ENCODE results near the gene SH3BP2. TPM values are rescaled to one million over a fixed set of nuclear protein-coding genes. Genes with fewer than 3 reads are reported as not detected.
A peak's percentile ranks its signal among the peaks of the same experiment; 100 is the strongest.

Gene SH3BP2
- total RNA-seq, 4 donors from 2014 or later = 92.6 to 301 (median 117) TPM

- no peaks in the 10 kb centered on the region for H3K27me3 ChIP-seq
- DNase-seq = no peak
- H3K36me3 ChIP-seq = no peaks in the 10 kb centered on the region
- H3K4me3 ChIP-seq = no peak overlapping the region
- in situ Hi-C loops (cut with MboI; ENCODE audit: low pct_ligation_motif_present in 1 of 4, low pct_unique_long_range_greater_than_20kb in 1 of 4, low sequenced_read_pairs in 3 of 4) = no loop called here
- TF ChIP-seq POLR2AphosphoS5 (IDR thresholded peaks at IDR 0.05) (no peak), POLR2A (IDR thresholded peaks at IDR 0.05) (no peak), EP300 (IDR thresholded peaks at IDR 0.05; ENCODE audit: low read depth) (no peak)
- TF ChIP-seq, protein P1, sequence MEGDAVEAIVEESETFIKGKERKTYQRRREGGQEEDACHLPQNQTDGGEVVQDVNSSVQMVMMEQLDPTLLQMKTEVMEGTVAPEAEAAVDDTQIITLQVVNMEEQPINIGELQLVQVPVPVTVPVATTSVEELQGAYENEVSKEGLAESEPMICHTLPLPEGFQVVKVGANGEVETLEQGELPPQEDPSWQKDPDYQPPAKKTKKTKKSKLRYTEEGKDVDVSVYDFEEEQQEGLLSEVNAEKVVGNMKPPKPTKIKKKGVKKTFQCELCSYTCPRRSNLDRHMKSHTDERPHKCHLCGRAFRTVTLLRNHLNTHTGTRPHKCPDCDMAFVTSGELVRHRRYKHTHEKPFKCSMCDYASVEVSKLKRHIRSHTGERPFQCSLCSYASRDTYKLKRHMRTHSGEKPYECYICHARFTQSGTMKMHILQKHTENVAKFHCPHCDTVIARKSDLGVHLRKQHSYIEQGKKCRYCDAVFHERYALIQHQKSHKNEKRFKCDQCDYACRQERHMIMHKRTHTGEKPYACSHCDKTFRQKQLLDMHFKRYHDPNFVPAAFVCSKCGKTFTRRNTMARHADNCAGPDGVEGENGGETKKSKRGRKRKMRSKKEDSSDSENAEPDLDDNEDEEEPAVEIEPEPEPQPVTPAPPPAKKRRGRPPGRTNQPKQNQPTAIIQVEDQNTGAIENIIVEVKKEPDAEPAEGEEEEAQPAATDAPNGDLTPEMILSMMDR (IDR thresholded peaks at IDR 0.05) = no peak
- H3K4me1 ChIP-seq = peaks cover 10 to 28% (median 16%) of the 10 kb centered on the region in 4 donors
- H3K9me3 ChIP-seq = no peaks in the 10 kb centered on the region
- intact Hi-C loops (cut with DNase I; ENCODE audit: low total_unique reads) = no loop called here
- peak overlapping the region in 2 of 4 donors; percentile 64 to 73 for H3K27ac ChIP-seq
- WGBS, 2 donors (ENCODE audit: low coverage in 1 of 2) = 66% methylated on average over 4 of the region's 4 CpGs; no CpG with 5 or more reads in 1 of the 2 donors
Measured at GRCh38 chr4:2788532-2789103, 4.3 kb upstream of the SH3BP2 start.

- WGBS, 2 donors (ENCODE audit: low coverage in 1 of 2) = 96% methylated on average over 5 of the region's 5 CpGs; no CpG with 5 or more reads in 1 of the 2 donors
- TF ChIP-seq, protein P1 (IDR thresholded peaks at IDR 0.05) = no peak
- no peak for TF ChIP-seq POLR2AphosphoS5 (IDR thresholded peaks at IDR 0.05)
- no peak for TF ChIP-seq EP300 (IDR thresholded peaks at IDR 0.05; ENCODE audit: low read depth)
- no peak for TF ChIP-seq POLR2A (IDR thresholded peaks at IDR 0.05)
- in situ Hi-C loops (cut with MboI; ENCODE audit: low pct_ligation_motif_present in 1 of 4, low pct_unique_long_range_greater_than_20kb in 1 of 4, low sequenced_read_pairs in 3 of 4) (no loop called here), intact Hi-C loops (cut with DNase I; ENCODE audit: low total_unique reads) (no loop called here)
- no peaks in the 10 kb centered on the region for H3K9me3 ChIP-seq
- peaks cover 14 to 36% (median 23%) of the 10 kb centered on the region in 4 donors for H3K4me1 ChIP-seq
- no peak overlapping the region for H3K27ac ChIP-seq
- no peak overlapping the region for H3K4me3 ChIP-seq
- H3K36me3 ChIP-seq = no peaks in the 10 kb centered on the region
- H3K27me3 ChIP-seq = no peaks in the 10 kb centered on the region
- no peak for DNase-seq
Measured at GRCh38 chr4:2789351-2789750, 3.5 kb upstream of the SH3BP2 start.

DNA sequence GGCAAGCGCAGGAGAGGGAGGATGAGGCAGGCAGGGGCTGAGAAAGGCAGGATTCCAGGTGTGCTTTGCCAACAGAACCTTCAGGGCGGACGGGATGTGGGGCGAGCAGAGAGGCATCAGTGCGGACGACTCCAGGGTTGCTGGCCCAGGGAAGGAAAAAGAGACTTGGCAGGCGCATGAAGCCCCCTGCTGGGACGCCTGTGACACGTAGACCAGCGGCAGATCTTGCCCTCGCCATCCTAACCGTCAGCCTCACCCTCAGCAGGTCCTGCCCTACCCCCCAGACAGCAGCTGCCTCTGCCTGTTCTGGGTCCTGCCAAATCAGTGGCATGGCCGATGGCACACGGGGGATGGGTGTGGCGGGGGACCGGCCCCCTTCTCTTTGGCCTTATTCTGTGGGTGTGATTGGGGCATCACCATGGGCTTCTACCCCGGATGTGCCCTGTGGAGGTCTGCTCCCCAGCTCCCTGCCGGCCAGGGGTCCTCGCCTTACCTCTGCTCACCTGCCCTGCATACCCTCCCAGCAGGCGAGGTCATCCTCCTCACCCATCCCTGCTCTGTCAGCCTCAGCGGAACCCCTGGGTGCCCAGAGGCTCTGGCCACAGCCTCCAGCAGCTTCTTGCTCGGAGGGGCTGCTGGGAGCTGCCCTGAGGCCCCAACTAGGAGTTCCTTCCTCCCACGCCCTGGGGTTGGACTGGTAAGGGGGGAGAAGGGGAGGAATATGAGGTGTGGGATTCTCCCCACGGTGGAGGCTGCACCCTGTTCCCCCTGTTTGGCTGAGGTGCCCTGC is 2.9 kb upstream of the SH3BP2 start:
- H3K27me3 ChIP-seq = no peaks in the 10 kb centered on the region
- H3K27ac ChIP-seq = no peak overlapping the region
- H3K36me3 ChIP-seq = no peaks in the 10 kb centered on the region
- TF ChIP-seq EP300 (IDR thresholded peaks at IDR 0.05; ENCODE audit: low read depth) = no peak
- TF ChIP-seq, protein P1 (IDR thresholded peaks at IDR 0.05) = no peak
- no peak for TF ChIP-seq POLR2AphosphoS5 (IDR thresholded peaks at IDR 0.05)
- TF ChIP-seq POLR2A (IDR thresholded peaks at IDR 0.05) = no peak
- DNase-seq = no peak
- in situ Hi-C loops (cut with MboI; ENCODE audit: low pct_ligation_motif_present in 1 of 4, low pct_unique_long_range_greater_than_20kb in 1 of 4, low sequenced_read_pairs in 3 of 4) = no loop called here
- H3K4me1 ChIP-seq = peaks cover 20 to 42% (median 29%) of the 10 kb centered on the region in 4 donors
- H3K9me3 ChIP-seq = no peaks in the 10 kb centered on the region
- no peak overlapping the region for H3K4me3 ChIP-seq
- intact Hi-C loops (cut with DNase I; ENCODE audit: low total_unique reads) = no loop called here
- 93% methylated on average over 24 of the region's 24 CpGs; no CpG with 5 or more reads in 1 of the 2 donors for WGBS, 2 donors (ENCODE audit: low coverage in 1 of 2)

Data from transverse colon (tissue), 4 donors.